HepG2 (cell line): Measurements from ENCODE around the gene PRKAG3. TPM values are rescaled to one million over a fixed set of nuclear protein-coding genes. Genes with fewer than 3 reads are reported as not detected.
A peak's percentile ranks its signal among the peaks of the same experiment; 100 is the strongest.

ENCODE experiments used
- AKAP8 ChIP-seq: sonication (generic); formaldehyde crosslinking; IDR thresholded peaks from 2 replicates; pipeline ENCODE4 v1.5.1; 2020; ENCODE audit warnings: mild to moderate bottlenecking, missing genetic modification reagents
- ATF7 ChIP-seq, 2 experiments: fragments of 450-650 bp in 1 of 2; sonication (generic) in 1 of 2; formaldehyde crosslinking in 1 of 2; IDR thresholded peaks; 2 replicates each; pipeline versions ENCODE4 v1.4.0 to v1.6.1; 2016 to 2020; ENCODE audit warnings: antibody characterized with exemption in 1 of 2, mild to moderate bottlenecking in 1 of 2, missing genetic modification reagents in 1 of 2
- DR1 ChIP-seq: sonication (generic); formaldehyde crosslinking; IDR thresholded peaks from 2 replicates; pipeline ENCODE4 v1.8.0; 2021; ENCODE audit warnings: mild to moderate bottlenecking, missing genetic modification reagents, inconsistent platforms
- GZF1 ChIP-seq: sonication (generic); formaldehyde crosslinking; IDR thresholded peaks from 2 replicates; pipeline ENCODE4 v1.5.1; 2020; ENCODE audit warnings: mild to moderate bottlenecking, missing genetic modification reagents
- HDAC6 ChIP-seq: fragments of 200-600 bp; sonication (generic); IDR thresholded peaks from 2 replicates; pipeline ENCODE4 v1.7.0; 2017; ENCODE audit warnings: mild to moderate bottlenecking, antibody characterized with exemption, low read length, low read depth
- KAT2B ChIP-seq: fragments of 150-350 bp; IDR thresholded peaks from 2 replicates; pipeline ENCODE4 v1.6.1; 2014; ENCODE audit warnings: low read depth, low read length, borderline replicate concordance
- NR2F6 ChIP-seq, 2 experiments: IDR thresholded peaks; 2 replicates each; pipeline ENCODE4 v1.6.1; 2016; ENCODE audit warnings: antibody characterized with exemption in 1 of 2, mild to moderate bottlenecking in 1 of 2
- SETDB1 ChIP-seq: sonication (generic); formaldehyde crosslinking; IDR thresholded peaks from 2 replicates; pipeline ENCODE4 v1.5.1; 2020; ENCODE audit warnings: missing genetic modification reagents, mild to moderate bottlenecking, borderline replicate concordance
- SIX4 ChIP-seq: sonication (generic); formaldehyde crosslinking; IDR thresholded peaks from 2 replicates; pipeline ENCODE4 v1.4.0; 2020; ENCODE audit warnings: missing genetic modification reagents
- XRCC5 ChIP-seq: fragments of 200-400 bp; formaldehyde crosslinking; optimal IDR thresholded peaks from 2 replicates; pipeline ENCODE3; 2017; ENCODE audit warnings: mild to moderate bottlenecking, low read length
- ZMAT3 ChIP-seq: sonication (generic); formaldehyde crosslinking; conservative IDR thresholded peaks from 2 replicates; pipeline ENCODE4 v1.7.0; 2021; ENCODE audit warnings: missing genetic modification reagents
- ZNF253 ChIP-seq: sonication (generic); formaldehyde crosslinking; IDR thresholded peaks from 2 replicates; pipeline ENCODE4 v1.8.0; 2022; ENCODE audit warnings: mild to moderate bottlenecking, missing genetic modification reagents, borderline replicate concordance
- ZNF3 ChIP-seq: IDR thresholded peaks from 2 replicates; pipeline ENCODE4 v1.7.0; 2017; ENCODE audit warnings: inconsistent platforms
- ZNF331 ChIP-seq: sonication (generic); formaldehyde crosslinking; IDR thresholded peaks from 2 replicates; pipeline ENCODE4 v1.4.0; 2020; ENCODE audit warnings: missing genetic modification reagents
- ZNF367 ChIP-seq: sonication (generic); formaldehyde crosslinking; IDR thresholded peaks from 2 replicates; pipeline ENCODE4 v1.4.0; 2020; ENCODE audit warnings: missing genetic modification reagents, borderline replicate concordance
- ZNF564 ChIP-seq: sonication (generic); formaldehyde crosslinking; IDR thresholded peaks from 2 replicates; pipeline ENCODE4 v1.8.1; 2023; ENCODE audit warnings: mild to moderate bottlenecking, missing genetic modification reagents
- ZNF772 ChIP-seq: sonication (generic); formaldehyde crosslinking; IDR thresholded peaks from 2 replicates; pipeline ENCODE4 v1.5.0; 2020; ENCODE audit warnings: mild to moderate bottlenecking, missing genetic modification reagents
- ZNF776 ChIP-seq: sonication (generic); formaldehyde crosslinking; IDR thresholded peaks from 2 replicates; pipeline ENCODE4 v1.4.0; 2020; ENCODE audit warnings: mild to moderate bottlenecking, missing genetic modification reagents
- polyA plus RNA-seq, 8 experiments: library from polyadenylated mRNA; depleted of rRNA in 3 of 8; stranded (reverse) in 7 of 8; unstranded in 1 of 8; fragments of >200 nt; fragmentation: Illumina TruSeq in 4 of 8; extraction: Trizol in 4 of 8; gene quantifications; 2 replicates each; pipeline versions ENCODE4 v1.2.1 to v1.2.3, GENCODE V29; 2011 to 2016; ENCODE audit warnings: low read depth in 4 of 8, missing spikeins in 1 of 8, mixed read lengths in 1 of 8; ENCODE audit not compliant: insufficient read depth in 1 of 8
- total RNA-seq, 5 experiments: library from RNA; depleted of rRNA; stranded (reverse); fragments of >200 nt; fragmentation: Illumina TruSeq; extraction: Trizol; gene quantifications; 2 replicates each; pipeline ENCODE4 v1.2.3, GENCODE V29; 2016; ENCODE audit warnings: low read depth in 1 of 5
- TF ChIP-seq, protein P1 (sequence below): sonication (generic); formaldehyde crosslinking; IDR thresholded peaks from 2 replicates; pipeline ENCODE4 v1.5.1; 2020; ENCODE audit warnings: mild to moderate bottlenecking, missing genetic modification reagents, borderline replicate concordance
- TF ChIP-seq, protein P2 (sequence below): sonication (generic); formaldehyde crosslinking; IDR thresholded peaks from 2 replicates; pipeline ENCODE4 v1.4.0; 2020; ENCODE audit warnings: missing genetic modification reagents
- TF ChIP-seq, protein P3 (sequence below): sonication (generic); formaldehyde crosslinking; IDR thresholded peaks from 2 replicates; pipeline ENCODE4 v1.8.0; 2022; ENCODE audit warnings: missing genetic modification reagents, low read depth, mild to moderate bottlenecking, borderline replicate concordance
- TF ChIP-seq, protein P4 (sequence below): sonication (generic); formaldehyde crosslinking; IDR thresholded peaks from 2 replicates; pipeline ENCODE4 v1.4.0; 2020; ENCODE audit warnings: mild to moderate bottlenecking, missing genetic modification reagents
- TF ChIP-seq, protein P5 (sequence below): IDR thresholded peaks from 2 replicates; pipeline ENCODE4 v1.6.1; 2012; ENCODE audit warnings: low read length, improper control_type of control experiment

PRKAG3 gene
- total and polyA plus RNA-seq, 2 of the 13 experiments (the other 11 are each of a cell fraction or from before 2014, with no cell fraction given) = not detected

DNA sequence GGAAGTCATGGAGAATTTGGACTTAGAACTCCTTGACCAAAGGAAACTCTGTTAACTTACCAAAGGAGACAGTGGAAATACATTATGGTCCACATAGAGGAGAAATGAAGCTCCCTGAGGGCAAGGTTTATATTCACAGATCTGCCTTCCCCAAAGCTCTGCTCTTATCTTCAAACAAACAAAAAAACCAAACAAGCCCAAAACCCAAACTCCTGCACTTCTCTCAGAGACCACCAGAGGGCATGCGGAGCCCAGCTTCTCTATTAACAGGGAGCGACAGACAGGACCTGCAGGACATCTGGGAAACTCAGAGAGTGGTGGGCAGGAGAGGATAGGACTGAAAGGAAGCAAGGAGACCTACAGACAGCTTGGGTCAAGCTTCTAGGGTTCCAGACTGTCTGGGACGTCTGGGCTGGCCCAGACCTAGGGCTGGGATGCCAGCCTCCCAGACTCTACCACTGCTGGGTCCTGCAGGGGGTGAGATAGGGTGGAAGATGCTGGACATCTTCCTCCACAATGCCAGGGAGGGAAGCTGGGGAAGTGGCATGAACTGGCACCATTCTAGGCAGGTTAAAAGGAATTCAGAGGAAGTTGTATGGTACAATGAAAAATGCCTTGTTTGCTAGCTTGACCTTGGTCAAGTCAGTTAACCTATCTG is 45.1 kb upstream of the PRKAG3 start (continued):
- TF ChIP-seq, protein P1, sequence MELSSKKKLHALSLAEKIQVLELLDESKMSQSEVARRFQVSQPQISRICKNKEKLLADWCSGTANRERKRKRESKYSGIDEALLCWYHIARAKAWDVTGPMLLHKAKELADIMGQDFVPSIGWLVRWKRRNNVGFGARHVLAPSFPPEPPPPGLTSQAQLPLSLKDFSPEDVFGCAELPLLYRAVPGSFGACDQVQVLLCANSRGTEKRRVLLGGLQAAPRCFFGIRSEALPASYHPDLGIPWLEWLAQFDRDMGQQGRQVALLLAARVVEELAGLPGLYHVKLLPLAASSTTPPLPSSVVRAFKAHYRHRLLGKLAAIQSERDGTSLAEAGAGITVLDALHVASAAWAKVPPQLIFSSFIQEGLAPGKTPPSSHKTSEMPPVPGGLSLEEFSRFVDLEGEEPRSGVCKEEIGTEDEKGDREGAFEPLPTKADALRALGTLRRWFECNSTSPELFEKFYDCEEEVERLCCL = no peak
- TF ChIP-seq ZNF331 (CRISPR knock-in tag) (peak; percentile 32; the same call in 1 of the 2 replicates), SIX4 (CRISPR knock-in tag) (no peak), HDAC6 (no peak), ZNF772 (CRISPR knock-in tag) (no peak), NR2F6 (IDR thresholded peaks at IDR 0.05) (no peak), NR2F6 (CRISPR knock-in tag; IDR thresholded peaks at IDR 0.05) (no peak), ZMAT3 (CRISPR knock-in tag) (no peak), XRCC5 (peak; percentile 84), ZNF367 (CRISPR knock-in tag) (no peak), ZNF564 (CRISPR knock-in tag) (no peak), ZNF253 (CRISPR knock-in tag) (no peak), ZNF776 (no peak), DR1 (CRISPR knock-in tag) (no peak), SETDB1 (CRISPR knock-in tag) (no peak), ATF7 (IDR thresholded peaks at IDR 0.05) (no peak), ATF7 (CRISPR knock-in tag; IDR thresholded peaks at IDR 0.05) (no peak), GZF1 (CRISPR knock-in tag) (no peak), ZNF3 (CRISPR knock-in tag) (no peak), KAT2B (no peak), AKAP8 (CRISPR knock-in tag) (no peak)
- TF ChIP-seq, protein P2, sequence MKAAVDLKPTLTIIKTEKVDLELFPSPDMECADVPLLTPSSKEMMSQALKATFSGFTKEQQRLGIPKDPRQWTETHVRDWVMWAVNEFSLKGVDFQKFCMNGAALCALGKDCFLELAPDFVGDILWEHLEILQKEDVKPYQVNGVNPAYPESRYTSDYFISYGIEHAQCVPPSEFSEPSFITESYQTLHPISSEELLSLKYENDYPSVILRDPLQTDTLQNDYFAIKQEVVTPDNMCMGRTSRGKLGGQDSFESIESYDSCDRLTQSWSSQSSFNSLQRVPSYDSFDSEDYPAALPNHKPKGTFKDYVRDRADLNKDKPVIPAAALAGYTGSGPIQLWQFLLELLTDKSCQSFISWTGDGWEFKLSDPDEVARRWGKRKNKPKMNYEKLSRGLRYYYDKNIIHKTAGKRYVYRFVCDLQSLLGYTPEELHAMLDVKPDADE (CRISPR knock-in tag) = no peak
- TF ChIP-seq, protein P3, sequence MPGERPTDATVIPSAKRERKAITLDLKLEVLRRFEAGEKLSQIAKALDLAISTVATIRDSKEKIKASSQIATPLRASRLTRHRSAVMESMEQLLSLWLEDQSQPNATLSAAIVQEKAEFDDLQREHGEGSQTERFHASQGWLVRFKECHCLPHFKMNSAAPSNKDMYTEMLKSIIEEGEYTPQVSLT (CRISPR knock-in tag) = no peak
- TF ChIP-seq, protein P4, sequence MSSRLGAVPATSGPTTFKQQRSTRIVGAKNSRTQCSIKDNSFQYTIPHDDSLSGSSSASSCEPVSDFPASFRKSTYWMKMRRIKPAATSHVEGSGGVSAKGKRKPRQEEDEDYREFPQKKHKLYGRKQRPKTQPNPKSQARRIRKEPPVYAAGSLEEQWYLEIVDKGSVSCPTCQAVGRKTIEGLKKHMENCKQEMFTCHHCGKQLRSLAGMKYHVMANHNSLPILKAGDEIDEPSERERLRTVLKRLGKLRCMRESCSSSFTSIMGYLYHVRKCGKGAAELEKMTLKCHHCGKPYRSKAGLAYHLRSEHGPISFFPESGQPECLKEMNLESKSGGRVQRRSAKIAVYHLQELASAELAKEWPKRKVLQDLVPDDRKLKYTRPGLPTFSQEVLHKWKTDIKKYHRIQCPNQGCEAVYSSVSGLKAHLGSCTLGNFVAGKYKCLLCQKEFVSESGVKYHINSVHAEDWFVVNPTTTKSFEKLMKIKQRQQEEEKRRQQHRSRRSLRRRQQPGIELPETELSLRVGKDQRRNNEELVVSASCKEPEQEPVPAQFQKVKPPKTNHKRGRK (CRISPR knock-in tag) = no peak
- TF ChIP-seq, protein P5, sequence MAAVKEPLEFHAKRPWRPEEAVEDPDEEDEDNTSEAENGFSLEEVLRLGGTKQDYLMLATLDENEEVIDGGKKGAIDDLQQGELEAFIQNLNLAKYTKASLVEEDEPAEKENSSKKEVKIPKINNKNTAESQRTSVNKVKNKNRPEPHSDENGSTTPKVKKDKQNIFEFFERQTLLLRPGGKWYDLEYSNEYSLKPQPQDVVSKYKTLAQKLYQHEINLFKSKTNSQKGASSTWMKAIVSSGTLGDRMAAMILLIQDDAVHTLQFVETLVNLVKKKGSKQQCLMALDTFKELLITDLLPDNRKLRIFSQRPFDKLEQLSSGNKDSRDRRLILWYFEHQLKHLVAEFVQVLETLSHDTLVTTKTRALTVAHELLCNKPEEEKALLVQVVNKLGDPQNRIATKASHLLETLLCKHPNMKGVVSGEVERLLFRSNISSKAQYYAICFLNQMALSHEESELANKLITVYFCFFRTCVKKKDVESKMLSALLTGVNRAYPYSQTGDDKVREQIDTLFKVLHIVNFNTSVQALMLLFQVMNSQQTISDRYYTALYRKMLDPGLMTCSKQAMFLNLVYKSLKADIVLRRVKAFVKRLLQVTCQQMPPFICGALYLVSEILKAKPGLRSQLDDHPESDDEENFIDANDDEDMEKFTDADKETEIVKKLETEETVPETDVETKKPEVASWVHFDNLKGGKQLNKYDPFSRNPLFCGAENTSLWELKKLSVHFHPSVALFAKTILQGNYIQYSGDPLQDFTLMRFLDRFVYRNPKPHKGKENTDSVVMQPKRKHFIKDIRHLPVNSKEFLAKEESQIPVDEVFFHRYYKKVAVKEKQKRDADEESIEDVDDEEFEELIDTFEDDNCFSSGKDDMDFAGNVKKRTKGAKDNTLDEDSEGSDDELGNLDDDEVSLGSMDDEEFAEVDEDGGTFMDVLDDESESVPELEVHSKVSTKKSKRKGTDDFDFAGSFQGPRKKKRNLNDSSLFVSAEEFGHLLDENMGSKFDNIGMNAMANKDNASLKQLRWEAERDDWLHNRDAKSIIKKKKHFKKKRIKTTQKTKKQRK = no peak
